Left forelimb (tissue), 1 donor: ENCODE results near the gene CORO2B.
A peak's percentile ranks its signal among the peaks of the same experiment; 100 is the strongest.

Experiments
- DNase-seq: peaks from one replicate; pipeline ENCODE4 v3.0.0-alpha.2; 2018; ENCODE audit warnings: low spot score

The CORO2B gene

DNA sequence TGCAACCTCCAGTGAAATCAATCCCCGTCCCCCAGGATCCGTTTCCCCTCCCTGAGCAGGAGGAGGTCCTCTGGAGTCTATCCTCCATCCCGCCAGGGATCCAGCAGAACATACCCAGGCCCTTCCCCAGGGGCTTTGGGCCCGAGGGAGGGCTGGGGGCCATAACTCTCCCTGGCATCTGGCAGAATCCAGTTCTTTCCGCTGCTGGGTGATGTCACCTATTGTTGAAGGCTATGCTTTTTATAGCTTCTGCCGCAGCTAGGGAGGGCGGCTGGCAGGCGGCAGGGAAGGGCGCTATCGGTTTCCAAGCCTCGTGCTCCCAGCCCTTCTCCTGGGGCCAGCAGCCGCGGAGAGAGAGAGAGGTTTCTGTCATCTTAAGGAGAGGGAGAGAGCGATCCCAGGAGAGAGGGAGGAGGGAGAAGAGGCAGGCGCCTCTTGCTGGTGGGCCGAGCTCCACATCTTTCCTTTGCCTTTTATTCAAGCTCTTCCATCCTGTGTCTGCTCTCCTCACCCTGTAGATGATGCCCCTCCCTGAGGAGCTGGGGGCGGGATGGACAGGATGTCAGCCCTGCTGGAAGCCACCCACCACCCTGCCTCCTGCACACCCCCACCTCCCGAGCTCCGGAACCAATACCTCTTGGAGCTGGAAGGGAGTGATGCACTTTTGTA is 121.8 kb downstream of the CORO2B start:
- DNase-seq = peak; percentile 72

DNA sequence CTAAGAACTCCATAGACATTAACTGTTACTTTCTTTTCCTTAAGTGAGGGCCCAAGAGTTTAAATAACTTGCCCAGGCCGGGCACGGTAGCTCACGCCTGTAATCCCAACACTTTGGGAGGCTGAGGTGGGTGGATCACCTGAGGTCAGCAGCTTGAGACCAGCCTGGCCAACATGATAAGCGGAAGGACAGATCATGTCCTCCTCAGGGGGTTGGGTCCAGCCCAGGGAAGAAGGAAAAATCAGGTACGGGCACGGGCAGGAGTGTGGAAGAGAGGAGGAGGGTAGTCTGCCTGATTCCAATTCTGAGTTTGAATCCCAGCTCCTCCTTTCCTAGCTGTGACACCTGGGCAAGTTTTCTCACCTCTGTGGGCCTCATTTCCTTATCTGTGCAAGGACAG is 123.1 kb downstream of the CORO2B start:
- no peak for DNase-seq

DNA sequence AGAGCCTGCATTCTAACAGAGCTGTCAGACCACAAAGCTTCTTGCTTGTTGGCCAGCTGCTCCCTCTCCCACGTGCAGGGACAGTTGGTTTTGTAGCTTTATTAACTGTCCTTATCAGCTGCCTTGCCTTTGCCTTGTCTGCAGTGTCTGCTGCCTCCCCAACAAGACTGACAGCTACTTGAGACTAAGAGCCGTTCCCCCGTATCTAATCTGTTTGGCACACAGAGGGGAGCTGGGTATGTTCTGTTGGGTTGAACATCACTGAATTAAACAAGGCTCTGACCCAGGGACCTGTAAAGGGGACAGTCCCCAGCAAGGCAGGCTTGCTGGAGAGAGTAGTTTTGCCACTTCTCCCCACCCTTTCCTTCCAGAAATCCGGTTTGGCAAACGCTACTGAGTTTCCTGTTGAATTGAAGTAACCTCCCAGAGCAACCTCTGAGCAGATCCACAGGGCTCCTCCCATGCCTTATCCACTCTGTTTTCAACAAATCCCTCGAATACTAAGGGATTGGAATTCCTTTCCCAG is 125.8 kb downstream of the CORO2B start:
- no peak for DNase-seq

GRCh38 chr15:68706256-68706655 is 127.5 kb downstream of the CORO2B start:
- DNase-seq = no peak

GRCh38 chr15:68706931-68707330 is 128.1 kb downstream of the CORO2B start:
- DNase-seq = no peak

DNA sequence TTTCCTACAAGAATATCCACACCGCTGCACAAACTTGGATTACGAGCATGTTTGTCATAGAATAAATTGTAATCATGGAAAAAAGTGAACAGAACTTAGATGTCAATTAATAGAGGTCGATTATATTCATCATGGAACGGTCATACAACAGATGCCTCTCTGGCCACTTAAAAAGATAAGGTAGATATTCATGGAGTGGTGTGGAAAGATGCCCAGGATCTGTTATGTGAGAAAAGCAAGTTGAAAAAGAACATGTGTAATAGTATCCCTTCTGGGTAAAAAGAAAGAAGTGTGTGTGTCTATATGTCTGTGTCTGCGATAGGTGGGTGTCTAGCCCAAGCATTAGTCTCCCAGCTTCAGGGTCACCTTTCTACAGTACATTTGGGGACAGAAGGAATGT is 128.6 kb downstream of the CORO2B start:
- no peak for DNase-seq

GRCh38 chr15:68709876-68710275 is 131.1 kb downstream of the CORO2B start:
- no peak for DNase-seq

DNA sequence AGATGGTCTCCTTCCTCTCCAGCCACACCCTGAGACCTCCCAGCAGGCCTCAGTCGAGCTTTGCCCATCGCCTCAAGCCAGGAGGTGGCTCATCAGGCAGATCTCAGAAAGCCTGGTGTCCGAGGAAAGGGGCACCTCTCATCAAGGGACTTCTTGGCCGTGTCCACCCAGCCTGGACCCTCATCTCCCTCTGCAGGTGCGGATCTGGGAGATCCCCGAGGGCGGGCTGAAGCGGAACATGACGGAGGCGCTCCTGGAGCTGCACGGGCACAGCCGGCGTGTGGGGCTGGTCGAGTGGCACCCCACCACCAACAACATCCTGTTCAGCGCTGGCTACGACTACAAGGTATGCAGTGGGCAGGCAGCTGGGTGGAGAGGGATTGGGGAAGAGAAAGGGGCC is 131.7 kb downstream of the CORO2B start:
- DNase-seq = no peak

- no peak for DNase-seq
Measured at GRCh38 chr15:68711406-68711805, 132.6 kb downstream of the CORO2B start.

DNA sequence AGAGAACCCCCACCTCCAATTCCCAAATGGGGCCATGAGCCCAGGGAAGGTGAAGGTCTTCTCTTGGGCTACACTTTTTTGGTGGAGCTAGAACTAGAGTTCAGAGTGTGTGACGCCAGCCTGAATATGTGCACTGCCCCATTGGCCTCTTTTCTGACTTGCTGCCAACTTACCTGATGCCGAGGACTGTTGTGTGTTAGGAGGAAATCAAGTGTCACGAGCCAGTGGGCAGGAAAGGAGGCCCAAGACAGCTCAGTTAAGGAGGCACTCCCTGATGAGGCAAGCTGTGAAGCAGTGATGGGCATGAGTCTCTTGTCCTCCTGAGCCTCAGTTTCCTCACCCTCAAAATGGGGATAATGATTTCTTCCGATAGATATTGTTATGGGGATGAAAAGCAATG is 134.1 kb downstream of the CORO2B start:
- no peak for DNase-seq

DNA sequence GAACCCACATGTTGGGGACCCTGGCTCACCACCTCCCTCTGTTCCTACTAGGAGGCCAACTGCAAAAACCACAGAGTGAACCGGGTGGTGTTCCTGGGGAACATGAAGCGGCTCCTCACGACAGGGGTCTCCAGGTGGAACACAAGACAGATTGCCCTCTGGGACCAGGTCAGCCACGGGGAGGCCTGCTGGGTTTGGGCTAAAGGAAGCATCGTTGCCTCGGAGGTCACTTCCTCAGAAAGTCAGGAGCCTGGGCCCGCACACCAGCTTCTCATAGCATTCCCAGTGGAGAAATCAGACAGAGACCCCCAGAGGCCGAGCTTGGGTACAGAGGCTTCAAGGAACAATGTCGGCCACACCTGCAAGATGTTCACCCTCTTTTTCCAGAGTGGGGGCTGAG is 135.1 kb downstream of the CORO2B start:
- no peak for DNase-seq

DNA sequence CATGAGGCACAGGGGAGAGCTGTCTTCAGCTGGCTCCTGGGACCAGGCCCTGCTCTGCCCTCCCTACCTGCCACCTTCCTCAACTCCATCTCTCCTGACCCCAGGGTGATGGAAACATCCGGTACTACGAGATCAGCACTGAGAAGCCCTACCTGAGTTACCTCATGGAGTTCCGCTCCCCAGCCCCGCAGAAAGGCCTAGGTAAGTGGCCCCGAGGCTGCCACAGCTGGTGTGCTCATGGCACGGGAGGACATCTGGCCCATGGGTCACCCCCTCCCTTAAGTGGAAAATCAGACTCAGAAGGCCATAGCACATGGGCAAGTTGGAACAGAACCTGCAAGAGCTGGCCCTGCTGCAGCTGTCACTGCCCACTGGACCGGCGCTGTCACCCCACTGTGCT is 136.3 kb downstream of the CORO2B start:
- no peak for DNase-seq

DNA sequence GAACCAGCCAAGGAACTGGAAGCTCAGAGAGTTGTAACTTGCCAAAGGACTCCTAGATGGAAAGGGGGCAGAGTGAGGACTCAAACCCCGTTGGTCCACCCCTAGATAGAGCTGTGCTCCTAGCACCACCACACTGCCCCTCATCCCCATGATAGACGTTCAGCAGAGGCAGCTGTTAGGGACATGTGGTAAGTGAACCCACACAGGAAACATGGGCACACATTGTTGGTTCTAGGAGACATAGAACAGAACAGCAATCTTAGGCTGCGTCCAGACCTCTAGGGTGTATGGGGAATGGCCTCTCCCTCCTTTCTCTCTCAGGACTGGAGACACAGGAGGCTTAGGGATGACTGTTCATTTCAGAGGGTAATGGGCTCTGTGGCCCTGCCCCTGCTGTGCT is 139.2 kb downstream of the CORO2B start:
- no peak for DNase-seq

DNA sequence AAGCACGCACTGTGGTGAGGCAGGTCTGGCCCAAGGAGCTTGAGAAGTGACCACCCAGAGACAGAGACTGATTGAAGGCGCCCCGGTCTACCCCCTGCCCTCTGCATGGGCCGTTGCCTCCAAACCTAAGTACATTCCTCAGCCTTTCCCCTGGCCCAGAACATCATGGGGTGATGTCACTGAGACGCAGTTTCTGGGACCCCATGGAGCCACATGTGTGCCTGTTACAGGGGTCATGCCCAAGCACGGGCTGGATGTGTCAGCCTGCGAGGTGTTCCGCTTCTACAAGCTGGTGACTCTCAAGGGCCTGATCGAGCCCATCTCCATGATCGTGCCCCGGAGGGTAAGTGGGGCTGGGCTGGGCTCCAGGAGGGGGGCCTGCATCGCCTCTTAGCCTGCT is 139.7 kb downstream of the CORO2B start:
- no peak for DNase-seq

GRCh38 chr15:68719051-68719450 is 140.3 kb downstream of the CORO2B start:
- no peak for DNase-seq

GRCh38 chr15:68719672-68720071 is 140.9 kb downstream of the CORO2B start:
- no peak for DNase-seq

DNA sequence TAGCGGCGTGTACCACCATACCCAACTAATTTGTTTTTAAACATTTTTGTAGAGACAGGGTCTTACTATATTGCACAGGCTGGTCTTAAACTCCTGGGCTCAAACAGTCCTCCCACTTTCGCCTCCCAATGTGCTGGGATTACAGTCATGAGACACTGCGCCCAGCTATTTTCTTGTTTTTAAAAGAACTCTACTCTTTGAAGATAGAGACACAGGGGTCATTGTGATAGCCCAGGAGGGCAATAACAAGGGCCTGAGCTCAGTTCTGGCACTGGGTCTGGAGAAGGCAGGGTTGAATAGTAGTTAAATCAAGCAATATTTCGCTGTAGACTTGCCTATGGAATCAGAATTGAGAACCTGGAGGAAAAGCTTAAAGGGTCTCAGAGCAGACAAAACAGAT is 143.1 kb downstream of the CORO2B start:
- DNase-seq = no peak

DNA sequence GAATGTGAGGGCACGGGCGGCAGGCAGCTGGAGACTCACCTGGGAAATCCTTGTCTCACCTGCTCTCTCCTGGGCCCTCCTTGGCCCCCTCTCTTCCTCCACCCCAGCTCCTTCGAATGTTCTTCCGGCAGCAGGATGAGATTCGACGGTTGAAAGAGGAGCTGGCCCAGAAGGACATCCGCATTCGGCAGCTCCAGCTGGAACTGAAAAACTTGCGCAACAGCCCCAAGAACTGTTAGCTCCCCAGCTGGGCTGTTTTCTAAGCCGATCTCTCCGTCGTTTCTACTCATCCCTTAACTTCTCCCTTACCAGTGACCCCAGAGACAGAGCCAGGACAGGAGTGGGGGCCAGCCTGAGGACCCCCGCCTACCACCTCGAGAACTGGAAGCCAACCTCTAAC is 146.9 kb downstream of the CORO2B start:
- no peak for DNase-seq

GRCh38 chr15:68726246-68726645 is 147.5 kb downstream of the CORO2B start:
- DNase-seq = no peak

GRCh38 chr15:68729789-68730411 is 151.1 kb downstream of the CORO2B start:
- DNase-seq = no peak

- no peak for DNase-seq
Measured at GRCh38 chr15:68730471-68730919, 151.7 kb downstream of the CORO2B start.

- DNase-seq = no peak
Measured at GRCh38 chr15:68730976-68731897, 152.4 kb downstream of the CORO2B start.

DNA sequence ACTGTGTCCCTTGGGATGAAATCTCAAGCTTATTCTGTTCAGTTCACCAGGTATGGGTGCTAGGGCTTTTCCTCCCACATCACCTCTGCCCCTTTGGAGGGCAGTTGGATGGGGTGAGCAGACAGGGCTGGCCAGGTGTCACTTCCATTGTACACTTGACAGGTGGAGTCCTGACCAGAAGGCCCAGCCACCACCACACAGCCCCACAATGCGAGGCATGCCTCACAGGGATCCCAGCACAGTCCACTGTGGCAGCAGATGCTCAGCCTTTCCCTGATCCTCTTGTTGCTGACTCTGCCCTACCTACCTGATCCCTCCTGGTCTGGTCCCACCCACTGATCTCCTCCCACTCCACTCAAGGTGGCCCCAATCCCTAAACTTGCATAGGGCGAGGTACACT is 153.7 kb downstream of the CORO2B start:
- DNase-seq = no peak
